Fibroblast of lung (primary cell): ENCODE measurements around the gene IGF1. TPM values are rescaled to one million over a fixed set of nuclear protein-coding genes. Genes with fewer than 3 reads are reported as not detected.
A peak's percentile ranks its signal among the peaks of the same experiment; 100 is the strongest.

Source experiments
- DNase-seq, 2 donors: peaks; one replicate each; pipeline versions ENCODE4 v3.0.0 to v3.0.0-alpha.2; 2010; ENCODE audit warnings: low read depth in 2 of 2
- H2AFZ ChIP-seq: 2 replicates; pipeline ENCODE4 v1.5.1; 2012; ENCODE audit warnings: low read length, control low read depth, inconsistent platforms
- H3K27ac ChIP-seq: 2 replicates; pipeline ENCODE4 v1.5.1; 2011; ENCODE audit warnings: low read length, control low read depth; ENCODE audit not compliant: insufficient read depth
- H3K27me3 ChIP-seq: 2 replicates; pipeline ENCODE4 v1.5.1; 2011; ENCODE audit warnings: mild to moderate bottlenecking, low read length; ENCODE audit not compliant: control insufficient read depth, insufficient read depth
- H3K36me3 ChIP-seq: 2 replicates; pipeline ENCODE4 v1.5.1; 2011; ENCODE audit warnings: low read length; ENCODE audit not compliant: control insufficient read depth, insufficient read depth
- H3K4me1 ChIP-seq: 2 replicates; pipeline ENCODE4 v1.5.1; 2011; ENCODE audit warnings: low read length; ENCODE audit not compliant: control insufficient read depth, insufficient read depth; ENCODE audit errors: extremely low read depth
- H3K4me2 ChIP-seq: 2 replicates; pipeline ENCODE4 v1.5.1; 2011; ENCODE audit warnings: low read length, control low read depth; ENCODE audit not compliant: insufficient read depth; ENCODE audit errors: extremely low read depth
- H3K4me3 ChIP-seq, 4 experiments: fragments of 200-600 bp in 1 of 4; sonication (generic) in 1 of 4; replicated peaks in 1 of 4; 2 replicates each; pipeline ENCODE4 v1.5.1; 2011 to 2016; ENCODE audit warnings: low read length in 4 of 4, low read depth in 3 of 4, mild to moderate bottlenecking in 3 of 4, control low read depth in 2 of 4, inconsistent platforms in 1 of 4, mixed read lengths in 1 of 4; ENCODE audit not compliant: insufficient read depth in 1 of 4; ENCODE audit errors: control extremely low read depth in 1 of 4
- H3K79me2 ChIP-seq: 2 replicates; pipeline ENCODE4 v1.5.1; 2012; ENCODE audit warnings: mild to moderate bottlenecking, low read length, inconsistent platforms; ENCODE audit not compliant: control insufficient read depth, insufficient read depth
- H3K9ac ChIP-seq: 2 replicates; pipeline ENCODE4 v1.5.1; 2011; ENCODE audit warnings: mild to moderate bottlenecking, low read length, control low read depth; ENCODE audit not compliant: insufficient read depth
- H3K9me3 ChIP-seq: 2 replicates; pipeline ENCODE4 v1.5.1; 2012; ENCODE audit warnings: low read depth, low read length; ENCODE audit not compliant: control insufficient read depth, insufficient read depth
- H4K20me1 ChIP-seq: 2 replicates; pipeline ENCODE4 v1.5.1; 2011; ENCODE audit warnings: low read length; ENCODE audit not compliant: control insufficient read depth, insufficient read depth; ENCODE audit errors: extremely low read depth
- CTCF ChIP-seq, 2 donors: IDR thresholded peaks in 1 of 2; conservative IDR thresholded peaks in 1 of 2; 1 replicate in 1 of 2; 2 replicates in 1 of 2; pipeline ENCODE4 v1.5.1; 2011 to 2012; ENCODE audit warnings: low read length in 2 of 2, control low read depth in 1 of 2, inconsistent platforms in 1 of 2, low read depth in 1 of 2, mild to moderate bottlenecking in 1 of 2
- EZH2 ChIP-seq: IDR thresholded peaks from 2 replicates; pipeline ENCODE4 v1.5.1; 2012; ENCODE audit warnings: low read length, control low read depth, mild to moderate bottlenecking; ENCODE audit errors: missing control alignments
- polyA plus RNA-seq, 2 donors: library from polyadenylated mRNA; depleted of rRNA in 1 of 2; stranded (reverse) in 1 of 2; unstranded in 1 of 2; fragments of >200 nt; gene quantifications; 2 replicates each; pipeline ENCODE4 v1.2.1, GENCODE V29; 2011 to 2012; ENCODE audit warnings: missing spikeins in 1 of 2
- total RNA-seq: library from RNA; depleted of rRNA; stranded (reverse); fragments of >200 nt; gene quantifications from 2 replicates; pipeline ENCODE4 v1.2.1, GENCODE V29; 2014

IGF1 gene
- total and polyA plus RNA-seq, 2 donors (not counting 1 experiment from before 2014, with no cell fraction given): 0.05 to 0.83 TPM

GRCh38 chr12:102438827-102439210, 41.5 kb downstream of the IGF1 start:
- Histone ChIP-seq H2AFZ (no peak overlapping the region), H3K9me3 (no peaks in the 10 kb centered on the region), H3K27ac (no peak overlapping the region), H3K36me3 (no peaks in the 10 kb centered on the region), H4K20me1 (no peaks in the 10 kb centered on the region), H3K27me3 (no peaks in the 10 kb centered on the region), H3K4me2 (peak overlapping the region; percentile 19), H3K9ac (no peak overlapping the region), H3K4me3 (no peak overlapping the region), H3K4me1 (no peaks in the 10 kb centered on the region), H3K79me2 (no peaks in the 10 kb centered on the region)
- DNase-seq: peak in 1 of 2 donors; percentile 45
- TF ChIP-seq CTCF (conservative IDR thresholded peaks at IDR 0.05 in 1 of 2, IDR thresholded peaks at IDR 0.05 in 1 of 2; ENCODE audit: low read depth in 1 of 2, low read length in 2 of 2): no peak
- TF ChIP-seq EZH2: no peak

DNA sequence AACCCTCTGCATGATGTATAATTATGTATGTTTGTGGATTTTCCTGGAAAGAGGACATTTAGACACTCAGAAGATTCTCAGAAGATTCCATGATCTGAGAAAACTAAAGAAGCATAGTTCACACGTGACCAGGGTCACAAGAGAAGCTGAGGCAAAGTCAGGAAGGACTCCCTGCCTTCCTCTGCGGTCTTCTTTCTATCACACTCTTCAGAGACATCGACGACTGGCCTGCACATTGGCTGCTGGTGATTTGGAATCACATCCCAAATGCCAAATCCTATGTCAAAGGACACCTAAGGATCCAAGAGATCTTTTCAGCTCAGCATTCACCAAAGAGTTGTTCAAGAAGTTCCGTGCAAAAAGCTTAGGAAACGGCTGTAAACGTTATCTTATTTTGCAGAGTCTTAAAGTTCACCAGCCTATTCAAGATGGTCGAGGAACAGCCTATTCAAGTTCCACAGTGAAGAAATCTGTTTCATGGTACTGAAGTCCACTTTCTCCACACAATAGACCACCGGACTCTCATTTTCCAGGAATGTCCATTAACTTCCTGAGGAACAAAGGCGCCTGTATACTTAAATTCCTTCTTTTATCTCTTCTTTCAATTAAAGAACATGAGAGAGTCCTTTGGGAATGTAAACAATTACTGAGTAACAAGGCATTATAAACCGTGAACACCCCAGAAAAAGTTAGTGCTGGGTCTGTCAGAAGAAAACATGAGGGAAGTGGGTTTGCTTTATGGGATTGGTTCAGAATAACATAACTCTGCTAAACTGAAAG, 42.1 kb downstream of the IGF1 start:
- H4K20me1 ChIP-seq: no peaks in the 10 kb centered on the region
- H3K4me1 ChIP-seq: peaks cover 4% of the 10 kb centered on the region
- H3K79me2 ChIP-seq: no peaks in the 10 kb centered on the region
- TF ChIP-seq CTCF (conservative IDR thresholded peaks at IDR 0.05 in 1 of 2, IDR thresholded peaks at IDR 0.05 in 1 of 2; ENCODE audit: low read depth in 1 of 2, low read length in 2 of 2) (no peak), EZH2 (no peak)
- H3K4me3 ChIP-seq: no peak overlapping the region
- H3K27me3 ChIP-seq: no peaks in the 10 kb centered on the region
- H2AFZ ChIP-seq: peak overlapping the region; percentile 23
- no peak overlapping the region for H3K9ac ChIP-seq
- no peaks in the 10 kb centered on the region for H3K36me3 ChIP-seq
- no peaks in the 10 kb centered on the region for H3K9me3 ChIP-seq
- DNase-seq: peak in 1 of 2 donors; percentile 88
- H3K4me2 ChIP-seq: peak overlapping the region; percentile 25
- peak overlapping the region; percentile 14 for H3K27ac ChIP-seq

DNA sequence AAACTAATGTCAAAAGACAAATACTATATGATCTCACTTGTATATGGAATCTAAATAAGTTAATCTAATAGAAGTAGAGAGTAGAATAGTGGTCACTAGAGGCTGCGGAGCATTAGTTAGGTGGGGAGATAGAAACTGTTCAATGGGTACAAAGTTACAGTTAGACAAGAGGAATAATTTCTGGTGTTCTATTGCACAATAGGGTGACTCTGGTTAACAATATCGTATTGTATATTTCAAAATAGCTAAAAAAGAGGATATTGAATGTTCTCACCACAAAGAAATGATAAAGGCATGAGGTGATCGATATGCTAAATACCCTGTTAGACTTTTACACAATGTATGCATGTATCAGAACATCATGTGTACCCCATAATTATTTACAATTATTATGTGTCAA, 42.9 kb downstream of the IGF1 start:
- Histone ChIP-seq H3K27ac (no peak overlapping the region), H3K4me3 (no peak overlapping the region), H3K9ac (no peak overlapping the region), H3K4me2 (no peak overlapping the region), H3K36me3 (no peaks in the 10 kb centered on the region), H4K20me1 (no peaks in the 10 kb centered on the region), H3K9me3 (no peaks in the 10 kb centered on the region), H2AFZ (no peak overlapping the region), H3K27me3 (no peaks in the 10 kb centered on the region), H3K79me2 (no peaks in the 10 kb centered on the region), H3K4me1 (peaks cover 8% of the 10 kb centered on the region)
- no peak for DNase-seq
- TF ChIP-seq EZH2 (no peak), CTCF (conservative IDR thresholded peaks at IDR 0.05 in 1 of 2, IDR thresholded peaks at IDR 0.05 in 1 of 2; ENCODE audit: low read depth in 1 of 2, low read length in 2 of 2) (no peak)
